ENCODE data around the gene ITGB8. TPM values are rescaled to one million over a fixed set of nuclear protein-coding genes. Genes with fewer than 3 reads are reported as not detected.

ITGB8 gene
- total RNA-seq, 2 donors from 2014 or later = 0.02 TPM; not detected in 1

DNA sequence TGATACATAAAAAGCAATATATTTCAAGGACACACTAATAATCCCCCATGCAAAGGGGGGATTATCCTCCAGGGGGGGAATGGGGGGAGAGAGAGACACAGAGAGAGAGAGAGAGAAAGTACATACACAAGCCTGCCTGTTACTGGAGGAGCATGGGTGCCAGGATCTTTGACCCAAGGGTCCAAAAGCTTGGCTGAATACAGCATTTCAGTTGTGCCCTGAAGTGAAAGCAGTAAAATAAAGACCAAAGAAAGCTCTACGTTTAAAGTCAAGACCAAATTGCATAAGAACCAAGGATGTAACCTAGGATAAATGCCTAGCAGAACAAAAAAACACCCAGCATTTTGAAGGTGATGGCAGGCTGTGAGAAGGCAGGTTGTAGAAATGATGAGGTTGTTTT lies 27.8 kb upstream of the ITGB8 start:
- DNase-seq (ENCODE audit: low spot score in 2 of 2) = no peak
- Mint-ChIP-seq H3K27ac (no peak overlapping the region), H3K36me3 (no peaks in the 10 kb centered on the region), H3K9me3 (no peaks in the 10 kb centered on the region)
- ATAC-seq = no peak

DNA sequence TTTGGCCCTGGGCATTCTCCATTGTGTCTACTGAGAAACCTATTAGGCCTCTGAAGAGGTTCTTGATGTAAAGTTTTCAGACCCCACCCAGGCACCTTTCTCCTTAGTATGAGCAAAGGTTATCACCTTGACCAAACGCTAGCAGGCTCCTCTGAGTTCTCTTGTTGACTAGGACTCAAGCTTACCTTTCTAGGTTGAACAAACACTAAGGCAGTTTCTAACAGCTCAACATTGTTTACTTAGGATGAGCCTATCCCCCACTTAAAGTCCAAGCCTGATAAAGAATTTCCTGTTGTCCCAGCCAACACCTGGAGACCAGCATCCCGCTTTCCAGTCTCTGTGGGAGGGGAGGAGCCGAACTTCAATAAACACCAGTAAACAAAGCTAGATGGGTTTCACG lies 26.3 kb upstream of the ITGB8 start:
- Mint-ChIP-seq H3K9me3 (no peaks in the 10 kb centered on the region), H3K36me3 (no peaks in the 10 kb centered on the region), H3K27ac (no peak overlapping the region)
- no peak for ATAC-seq
- DNase-seq (ENCODE audit: low spot score in 2 of 2) = no peak

- Mint-ChIP-seq H3K27ac (no peak overlapping the region), H3K9me3 (no peaks in the 10 kb centered on the region), H3K36me3 (no peaks in the 10 kb centered on the region)
- no peak for ATAC-seq
- no peak for DNase-seq (ENCODE audit: low spot score in 2 of 2)
Measured at GRCh38 chr7:20305726-20306125, 25.0 kb upstream of the ITGB8 start.

DNA sequence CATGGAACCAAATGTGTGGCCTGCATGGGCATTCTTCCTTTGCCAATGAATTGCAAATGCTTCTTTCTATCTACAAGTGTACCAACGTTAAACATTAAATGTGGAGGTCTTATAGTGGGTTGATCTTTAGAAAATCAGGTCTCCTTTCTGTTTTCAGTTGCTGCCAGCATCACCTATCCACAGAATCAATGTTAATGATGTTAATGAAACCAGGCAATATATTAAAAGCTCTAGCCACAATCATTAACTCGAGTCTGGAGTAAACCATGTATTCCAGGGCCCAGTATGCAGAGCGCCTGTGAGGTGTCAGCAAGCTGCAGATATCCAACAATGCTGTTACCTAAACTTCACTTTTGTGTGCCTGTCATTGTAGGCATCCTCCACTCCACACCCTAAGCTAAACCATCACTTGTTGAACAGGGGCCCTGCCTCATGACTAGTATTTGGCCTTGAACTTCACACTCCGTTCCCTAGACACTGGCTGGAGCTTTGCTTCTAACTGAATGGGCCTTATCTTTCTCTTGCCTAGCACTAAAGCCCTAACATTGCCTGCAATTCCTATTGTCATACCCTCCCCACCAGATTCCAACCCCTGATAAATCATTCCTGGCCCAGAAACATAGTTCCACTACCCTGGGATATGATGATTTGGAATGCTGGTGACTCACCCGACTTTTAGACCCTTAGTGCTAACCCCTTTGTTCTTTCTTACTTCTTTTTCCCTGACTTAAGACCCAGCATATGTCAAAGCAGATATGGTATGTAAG lies 24.3 kb upstream of the ITGB8 start:
- Mint-ChIP-seq H3K9me3 (no peaks in the 10 kb centered on the region), H3K36me3 (no peaks in the 10 kb centered on the region), H3K27ac (no peak overlapping the region)
- DNase-seq (ENCODE audit: low spot score in 2 of 2) (no peak), ATAC-seq (no peak)

DNA sequence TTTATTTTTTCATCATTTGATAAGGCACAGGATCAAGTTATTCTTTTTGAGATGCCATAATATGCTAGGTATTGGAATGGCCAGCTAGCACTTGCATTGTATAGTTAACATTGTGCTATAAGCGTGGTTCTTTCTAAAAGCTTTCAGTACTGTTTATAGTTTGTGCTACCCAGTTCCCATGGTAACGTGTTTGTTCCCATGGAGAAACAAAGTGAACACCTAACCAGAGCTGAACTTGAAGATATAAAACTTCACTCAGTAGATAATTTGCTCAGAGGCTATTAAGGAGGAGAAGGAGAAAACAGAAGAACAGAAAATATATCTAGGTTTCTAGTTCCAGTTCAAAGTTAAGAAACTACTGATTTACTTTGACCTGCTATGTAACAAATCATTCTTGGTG lies 23.6 kb upstream of the ITGB8 start:
- no peak overlapping the region for H3K27ac Mint-ChIP-seq
- ATAC-seq (no peak), DNase-seq (ENCODE audit: low spot score in 2 of 2) (no peak)
- no peaks in the 10 kb centered on the region for H3K36me3 Mint-ChIP-seq
- H3K9me3 Mint-ChIP-seq = no peaks in the 10 kb centered on the region

DNA sequence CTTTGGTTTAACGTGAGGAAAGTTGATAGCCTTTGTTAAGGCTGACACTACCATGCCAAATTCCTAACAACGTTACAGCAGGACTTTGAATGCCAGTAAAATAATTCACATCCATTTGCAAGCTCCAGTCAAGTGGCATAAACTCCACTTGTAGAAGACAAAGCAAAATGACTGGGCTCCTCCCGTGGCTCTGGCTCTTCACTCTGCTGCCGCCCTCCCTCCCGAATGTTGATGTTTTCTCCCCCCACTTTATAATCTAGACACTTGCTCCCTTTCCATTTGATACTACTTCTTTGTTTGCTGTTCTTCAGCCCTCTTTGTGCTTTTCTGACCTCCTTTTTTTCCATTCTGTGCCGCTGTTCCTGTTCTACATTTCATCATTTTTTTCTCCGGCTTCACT lies 22.8 kb upstream of the ITGB8 start:
- H3K9me3 Mint-ChIP-seq = no peaks in the 10 kb centered on the region
- DNase-seq (ENCODE audit: low spot score in 2 of 2) = no peak
- no peak overlapping the region for H3K27ac Mint-ChIP-seq
- ATAC-seq = no peak
- H3K36me3 Mint-ChIP-seq = no peaks in the 10 kb centered on the region

DNA sequence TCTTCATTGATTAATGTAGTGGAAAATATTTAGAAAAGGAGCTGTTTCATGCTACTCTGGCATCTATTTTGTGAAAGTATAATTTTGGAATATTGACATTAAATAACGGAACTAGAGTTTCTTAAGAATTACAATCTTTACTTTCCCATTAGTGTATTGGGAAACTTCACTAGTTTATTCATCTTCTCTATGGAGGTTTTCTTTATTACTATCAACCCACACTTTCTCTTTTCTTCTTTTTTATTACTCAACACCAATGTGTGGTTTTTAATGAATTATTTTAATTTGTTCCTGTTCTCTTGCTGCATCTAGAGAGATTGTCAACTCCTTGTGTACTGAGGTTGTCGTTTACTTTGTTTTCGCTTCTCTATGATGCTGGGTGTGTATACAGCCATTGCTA lies 20.4 kb upstream of the ITGB8 start:
- ATAC-seq = no peak
- Mint-ChIP-seq H3K27ac (no peak overlapping the region), H3K36me3 (no peaks in the 10 kb centered on the region), H3K9me3 (no peaks in the 10 kb centered on the region)
- DNase-seq (ENCODE audit: low spot score in 2 of 2) = no peak

DNA sequence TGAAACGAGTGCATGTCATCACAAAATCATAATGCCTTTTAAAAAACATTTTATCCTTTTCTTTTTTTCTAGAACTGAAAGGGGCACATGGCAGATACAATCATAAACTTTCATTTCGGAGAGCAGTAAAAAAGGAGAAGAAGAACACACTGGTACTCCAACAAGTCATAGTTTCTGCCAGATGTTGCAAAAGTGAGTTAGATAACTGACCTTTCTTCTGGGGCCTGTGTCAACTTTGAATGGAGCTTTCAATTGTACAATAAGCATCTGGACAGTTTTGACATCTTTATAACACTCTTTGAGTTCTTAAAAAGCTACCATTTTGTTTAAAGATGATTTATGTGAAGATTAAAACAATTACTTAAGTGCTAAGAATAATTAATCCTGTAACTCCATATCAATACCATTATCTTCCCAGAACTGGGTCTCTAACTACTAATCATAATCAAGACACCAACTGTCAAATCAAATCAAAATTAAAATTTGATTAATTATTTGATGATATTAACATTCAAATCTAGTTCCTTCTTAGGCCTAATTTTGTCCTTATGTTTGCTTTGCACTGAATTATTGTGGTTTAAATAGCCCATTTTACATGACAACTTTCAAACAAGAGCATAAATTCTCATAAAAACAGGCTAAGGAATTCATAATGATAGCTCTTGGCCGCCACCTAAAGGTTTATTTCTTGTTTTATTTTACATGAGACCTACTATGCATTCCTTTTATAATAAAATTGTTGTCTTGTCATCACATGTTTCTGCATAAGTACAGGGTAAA lies 19.5 kb upstream of the ITGB8 start:
- DNase-seq (ENCODE audit: low spot score in 2 of 2) (no peak), ATAC-seq (no peak)
- no peak overlapping the region for H3K27ac Mint-ChIP-seq
- H3K36me3 Mint-ChIP-seq = no peaks in the 10 kb centered on the region
- no peaks in the 10 kb centered on the region for H3K9me3 Mint-ChIP-seq

DNA sequence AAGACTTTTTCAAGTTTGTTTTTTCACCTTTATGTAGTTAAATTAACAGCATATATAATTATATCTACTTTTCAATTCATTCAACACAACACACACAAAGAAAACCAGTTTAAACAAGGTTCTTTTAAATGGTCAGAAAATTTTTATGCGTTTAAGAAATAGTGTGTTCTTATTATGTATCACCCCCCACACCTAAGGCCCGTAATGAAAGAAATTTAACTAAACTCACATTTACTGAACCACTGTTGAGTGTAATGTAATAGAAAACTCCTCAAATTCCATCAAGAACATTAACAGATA lies 19.0 kb upstream of the ITGB8 start:
- Mint-ChIP-seq H3K36me3 (no peaks in the 10 kb centered on the region), H3K27ac (no peak overlapping the region), H3K9me3 (no peaks in the 10 kb centered on the region)
- no peak for ATAC-seq
- no peak for DNase-seq (ENCODE audit: low spot score in 2 of 2)

DNA sequence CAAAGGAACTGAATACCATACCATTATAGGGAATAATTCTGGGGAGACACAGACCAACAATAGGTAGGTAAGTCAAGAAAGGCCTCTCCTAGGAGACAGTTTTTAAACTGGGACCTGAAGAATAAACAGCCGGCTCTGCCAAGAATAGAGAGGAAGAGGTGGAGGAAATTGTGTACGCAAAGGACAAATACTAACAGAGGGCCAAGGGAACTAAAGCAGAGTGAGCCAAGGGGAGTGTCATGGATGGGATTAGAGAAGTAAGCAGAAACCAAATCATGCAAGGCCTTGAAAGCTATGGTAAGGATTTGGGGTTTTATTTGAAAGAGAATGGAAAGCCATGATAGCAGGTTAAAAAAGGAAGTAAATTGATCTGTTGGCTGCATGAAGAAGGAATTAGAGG lies 18.1 kb upstream of the ITGB8 start:
- Mint-ChIP-seq H3K36me3 (no peaks in the 10 kb centered on the region), H3K9me3 (no peaks in the 10 kb centered on the region), H3K27ac (no peak overlapping the region)
- ATAC-seq = no peak
- no peak for DNase-seq (ENCODE audit: low spot score in 2 of 2)

DNA sequence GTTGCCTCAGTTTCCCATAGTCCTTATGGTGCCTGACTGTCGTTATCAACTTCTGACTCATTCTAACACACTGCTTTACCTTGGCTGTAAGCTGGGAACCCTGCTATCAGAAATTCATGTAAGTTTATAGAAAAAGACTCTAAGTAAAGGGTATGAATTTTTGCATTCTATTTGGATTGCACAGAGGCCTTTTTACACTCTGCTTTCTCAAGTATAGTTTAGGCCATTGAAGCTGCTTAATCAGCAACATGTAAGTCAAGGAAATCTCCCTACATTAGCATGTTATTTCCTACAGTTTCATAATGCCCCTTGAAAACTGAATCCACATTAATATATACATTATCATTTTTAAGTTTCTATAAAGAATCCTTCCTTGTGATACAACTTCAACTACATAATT lies 17.1 kb upstream of the ITGB8 start:
- no peak overlapping the region for H3K27ac Mint-ChIP-seq
- DNase-seq (ENCODE audit: low spot score in 2 of 2) = no peak
- H3K36me3 Mint-ChIP-seq = no peaks in the 10 kb centered on the region
- no peak for ATAC-seq
- no peaks in the 10 kb centered on the region for H3K9me3 Mint-ChIP-seq

DNA sequence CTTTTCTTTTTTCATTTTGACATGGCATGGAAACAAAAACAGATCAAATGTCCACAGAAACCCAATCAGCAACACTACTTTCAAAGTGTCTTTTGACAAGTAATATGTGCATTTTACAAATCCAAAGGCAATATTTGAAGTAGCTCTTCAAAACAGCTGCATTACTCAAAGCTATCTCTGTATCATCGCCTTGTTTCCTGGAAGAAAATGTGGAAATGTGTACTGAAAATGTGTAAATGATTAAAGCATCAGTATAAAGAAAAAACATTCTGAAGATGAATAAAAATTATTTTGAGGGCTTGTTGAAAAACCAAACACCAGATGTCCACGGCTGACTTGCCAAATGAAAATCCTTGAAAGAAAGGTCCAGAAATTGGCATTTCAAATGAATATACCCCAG lies 16.5 kb upstream of the ITGB8 start:
- DNase-seq (ENCODE audit: low spot score in 2 of 2) (no peak), ATAC-seq (no peak)
- Mint-ChIP-seq H3K27ac (no peak overlapping the region), H3K9me3 (no peaks in the 10 kb centered on the region), H3K36me3 (no peaks in the 10 kb centered on the region)

- Mint-ChIP-seq H3K9me3 (no peaks in the 10 kb centered on the region), H3K36me3 (no peaks in the 10 kb centered on the region), H3K27ac (no peak overlapping the region)
- ATAC-seq = no peak
- no peak for DNase-seq (ENCODE audit: low spot score in 2 of 2)
Measured at GRCh38 chr7:20316706-20317105, 14.0 kb upstream of the ITGB8 start.

- H3K36me3 Mint-ChIP-seq = no peaks in the 10 kb centered on the region
- no peak overlapping the region for H3K27ac Mint-ChIP-seq
- H3K9me3 Mint-ChIP-seq = no peaks in the 10 kb centered on the region
- DNase-seq (ENCODE audit: low spot score in 2 of 2) (no peak), ATAC-seq (no peak)
Measured at GRCh38 chr7:20317413-20317812, 13.3 kb upstream of the ITGB8 start.

GRCh38 chr7:20318933-20319332 lies 11.8 kb upstream of the ITGB8 start:
- ATAC-seq = no peak
- no peaks in the 10 kb centered on the region for H3K36me3 Mint-ChIP-seq
- no peak overlapping the region for H3K27ac Mint-ChIP-seq
- DNase-seq (ENCODE audit: low spot score in 2 of 2) = no peak
- no peaks in the 10 kb centered on the region for H3K9me3 Mint-ChIP-seq

DNA sequence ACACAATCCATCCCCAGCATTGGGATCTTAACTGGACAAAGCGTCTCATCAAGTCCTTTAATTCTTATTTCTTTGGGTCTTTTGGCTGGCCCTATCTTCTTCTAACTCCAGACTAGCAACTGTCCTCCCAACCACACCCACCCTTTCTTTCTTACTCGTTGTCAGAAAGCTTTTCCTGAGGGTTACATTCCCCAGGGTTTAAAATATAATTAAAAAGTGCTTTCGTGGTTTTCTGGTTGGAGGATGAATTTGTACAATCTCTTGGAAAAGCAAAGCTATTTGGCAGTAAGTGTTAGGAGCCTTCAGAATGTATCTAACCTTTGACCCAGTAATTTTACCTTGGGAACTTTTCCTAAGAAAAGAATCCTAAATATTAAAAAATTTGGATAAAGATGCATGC lies 10.4 kb upstream of the ITGB8 start:
- H3K9me3 Mint-ChIP-seq = no peaks in the 10 kb centered on the region
- DNase-seq (ENCODE audit: low spot score in 2 of 2) = no peak
- no peaks in the 10 kb centered on the region for H3K36me3 Mint-ChIP-seq
- H3K27ac Mint-ChIP-seq = no peak overlapping the region
- ATAC-seq = no peak

DNA sequence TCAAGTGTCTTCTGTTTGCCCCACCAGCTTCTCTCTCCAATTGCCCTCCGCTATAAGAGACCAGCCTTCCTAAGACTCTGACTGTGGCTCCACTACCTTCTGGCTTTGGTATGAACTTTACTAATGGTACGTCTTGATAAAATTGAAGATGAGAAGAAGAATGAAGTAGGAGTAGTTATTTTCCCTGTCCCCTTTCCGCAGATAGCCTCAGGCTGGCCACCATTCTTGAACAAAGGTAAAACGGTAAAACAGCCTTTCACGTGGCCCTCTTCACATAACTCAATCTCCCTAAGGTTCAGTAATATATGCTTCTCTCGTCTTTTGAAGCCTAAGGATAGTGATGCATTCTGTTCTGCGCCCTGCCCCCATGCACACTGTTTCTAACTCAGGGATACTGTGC lies 9.9 kb upstream of the ITGB8 start:
- Mint-ChIP-seq H3K9me3 (no peaks in the 10 kb centered on the region), H3K36me3 (no peaks in the 10 kb centered on the region)
- no peak for ATAC-seq

GRCh38 chr7:20323595-20323994 lies 7.1 kb upstream of the ITGB8 start:
- no peak for DNase-seq (ENCODE audit: low spot score in 2 of 2)
- H3K27ac Mint-ChIP-seq = no peak overlapping the region
- no peak for ATAC-seq
- H3K36me3 Mint-ChIP-seq = no peaks in the 10 kb centered on the region
- no peaks in the 10 kb centered on the region for H3K9me3 Mint-ChIP-seq

More for the DNA sequence above, 9.9 kb upstream of the ITGB8 start:
- DNase-seq (ENCODE audit: low spot score in 2 of 2) = no peak
- H3K27ac Mint-ChIP-seq = no peak overlapping the region

Measured in activated naive CD4-positive, alpha-beta T cell treated with anti-CD3 and anti-CD28 coated beads, Interleukin-2, amount 50 U/mL, for 72 hours (primary cell).